CD14-positive monocyte (primary cell): ENCODE measurements around the gene NANP. TPM values are rescaled to one million over a fixed set of nuclear protein-coding genes. Genes with fewer than 3 reads are reported as not detected.

ENCODE experiments used
- DNase-seq, 3 donors: peaks; one replicate each; pipeline ENCODE4 v3.0.0-alpha.2; 2011 to 2022
- H2AFZ ChIP-seq: 2 replicates; pipeline ENCODE4 v1.6.0; 2012; ENCODE audit warnings: mild to moderate bottlenecking, low read depth, low read length, inconsistent platforms; ENCODE audit not compliant: insufficient read depth, poor library complexity, severe bottlenecking
- H3K27ac ChIP-seq, 2 donors: 1 replicate in 1 of 2; 2 replicates in 1 of 2; pipeline ENCODE4 v1.5.1; 2012 to 2013; ENCODE audit warnings: low read length in 2 of 2, control low read depth in 1 of 2, inconsistent platforms in 1 of 2, low read depth in 1 of 2, mild to moderate bottlenecking in 1 of 2
- H3K27me3 ChIP-seq, 2 donors: one replicate each; pipeline versions ENCODE4 v1.6.0 to v1.6.1; 2011 to 2013; ENCODE audit warnings: low read length in 2 of 2; ENCODE audit not compliant: control insufficient read depth in 2 of 2, insufficient read depth in 2 of 2
- H3K36me3 ChIP-seq, 2 donors: replicated peaks in 1 of 2; 1 replicate in 1 of 2; 2 replicates in 1 of 2; pipeline versions ENCODE4 v1.5.1 to v1.6.1; 2012 to 2013; ENCODE audit warnings: low read length in 2 of 2, control low read depth in 1 of 2, inconsistent platforms in 1 of 2, mild to moderate bottlenecking in 1 of 2; ENCODE audit not compliant: insufficient read depth in 2 of 2, control insufficient read depth in 1 of 2
- H3K4me1 ChIP-seq, 2 donors: 1 replicate in 1 of 2; 2 replicates in 1 of 2; pipeline versions ENCODE4 v1.5.1 to v1.6.1; 2012 to 2013; ENCODE audit warnings: low read length in 2 of 2, control low read depth in 1 of 2, inconsistent platforms in 1 of 2, mild to moderate bottlenecking in 1 of 2, moderate library complexity in 1 of 2; ENCODE audit not compliant: insufficient read depth in 2 of 2, control insufficient read depth in 1 of 2
- H3K4me2 ChIP-seq: replicated peaks from 2 replicates; pipeline ENCODE3; 2012; ENCODE audit warnings: low read length, moderate library complexity, mild to moderate bottlenecking; ENCODE audit not compliant: poor library complexity, severe bottlenecking; ENCODE audit errors: extremely low read depth
- H3K4me3 ChIP-seq, 3 experiments: fragments of 200-600 bp in 1 of 3; sonication (generic) in 1 of 3; replicated peaks in 1 of 3; 1 replicate in 2 of 3; 2 replicates in 1 of 3; pipeline ENCODE4 v1.5.1; 2011 to 2013; ENCODE audit warnings: low read length in 3 of 3, mild to moderate bottlenecking in 3 of 3, control low read depth in 2 of 3, low read depth in 2 of 3, inconsistent platforms in 1 of 3, moderate library complexity in 1 of 3
- H3K79me2 ChIP-seq: 2 replicates; pipeline ENCODE4 v1.6.0; 2012; ENCODE audit warnings: mild to moderate bottlenecking, control low read depth, inconsistent platforms, low read length, moderate library complexity; ENCODE audit not compliant: insufficient read depth
- H3K9ac ChIP-seq: 2 replicates; pipeline ENCODE4 v1.6.0; 2017; ENCODE audit warnings: low read length, mild to moderate bottlenecking; ENCODE audit not compliant: insufficient read depth, poor library complexity, severe bottlenecking
- H3K9me3 ChIP-seq, 2 donors: replicated peaks in 1 of 2; 1 replicate in 1 of 2; 2 replicates in 1 of 2; pipeline versions ENCODE4 v1.5.1 to v1.6.1; 2012 to 2013; ENCODE audit warnings: low read length in 2 of 2, control low read depth in 1 of 2; ENCODE audit not compliant: control insufficient read depth in 1 of 2, insufficient read depth in 1 of 2
- H4K20me1 ChIP-seq: 2 replicates; pipeline ENCODE4 v1.6.0; 2012; ENCODE audit warnings: mild to moderate bottlenecking, low read length, control low read depth, moderate library complexity; ENCODE audit not compliant: insufficient read depth
- H3K27ac Mint-ChIP-seq, 7 donors: one replicate each; pipeline ENCODE4 v1.8.0; 2020; ENCODE audit warnings: mild to moderate bottlenecking in 7 of 7, mixed read lengths in 7 of 7, moderate library complexity in 6 of 7, inconsistent platforms in 2 of 7
- H3K27me3 Mint-ChIP-seq, 3 donors: one replicate each; pipeline ENCODE4 v1.8.0; 2021 to 2022; ENCODE audit warnings: low read depth in 3 of 3, mild to moderate bottlenecking in 3 of 3, mixed read lengths in 3 of 3, moderate library complexity in 3 of 3, inconsistent platforms in 1 of 3
- H3K36me3 Mint-ChIP-seq, 2 donors: one replicate each; pipeline ENCODE4 v1.8.0; 2020; ENCODE audit warnings: mixed read lengths in 2 of 2, inconsistent platforms in 1 of 2, mild to moderate bottlenecking in 1 of 2
- H3K4me1 Mint-ChIP-seq: one replicate; pipeline ENCODE4 v1.8.0; 2020; ENCODE audit warnings: mild to moderate bottlenecking, mixed read lengths
- H3K4me3 Mint-ChIP-seq, 2 donors: one replicate each; pipeline ENCODE4 v1.8.0; 2020; ENCODE audit warnings: mild to moderate bottlenecking in 2 of 2, mixed read lengths in 2 of 2, moderate library complexity in 1 of 2
- H3K9me3 Mint-ChIP-seq, 7 donors: one replicate each; pipeline ENCODE4 v1.8.0; 2020 to 2022; ENCODE audit warnings: mixed read lengths in 7 of 7, mild to moderate bottlenecking in 6 of 7, moderate library complexity in 6 of 7, inconsistent platforms in 2 of 7
- CTCF ChIP-seq: fragments of 200-600 bp; IDR thresholded peaks from one replicate; pipeline ENCODE4 v1.8.0; 2022; ENCODE audit warnings: antibody characterized with exemption, mild to moderate bottlenecking
- WGBS: methylation state at CpG from one replicate; pipeline ENCODE4 v1.1.5; 2013; ENCODE audit warnings: missing lambda C conversion rate; ENCODE audit not compliant: insufficient coverage; 5-methylcytosine and 5-hydroxymethylcytosine counted together
- intact Hi-C, 2 donors: fragments of 100-400 bp; cut with micrococcal nuclease; formaldehyde crosslinking; loops; one replicate each; pipeline versions ENCODE4 v1.15.0 to v1.15.1; 2023
- polyA plus RNA-seq, 3 donors: library from polyadenylated mRNA; depleted of rRNA in 1 of 3; unstranded in 2 of 3; stranded (reverse) in 1 of 3; fragments of 300-500 nt in 2 of 3; fragments of >200 nt in 1 of 3; fragmentation: Illumina TruSeq in 2 of 3; gene quantifications; 1 replicate in 2 of 3; 2 replicates in 1 of 3; pipeline ENCODE4 v1.2.3, GENCODE V29; 2012 to 2021

The NANP gene
- polyA plus RNA-seq, 3 donors: 1.7 to 2.6 (median 2.2) TPM

DNA sequence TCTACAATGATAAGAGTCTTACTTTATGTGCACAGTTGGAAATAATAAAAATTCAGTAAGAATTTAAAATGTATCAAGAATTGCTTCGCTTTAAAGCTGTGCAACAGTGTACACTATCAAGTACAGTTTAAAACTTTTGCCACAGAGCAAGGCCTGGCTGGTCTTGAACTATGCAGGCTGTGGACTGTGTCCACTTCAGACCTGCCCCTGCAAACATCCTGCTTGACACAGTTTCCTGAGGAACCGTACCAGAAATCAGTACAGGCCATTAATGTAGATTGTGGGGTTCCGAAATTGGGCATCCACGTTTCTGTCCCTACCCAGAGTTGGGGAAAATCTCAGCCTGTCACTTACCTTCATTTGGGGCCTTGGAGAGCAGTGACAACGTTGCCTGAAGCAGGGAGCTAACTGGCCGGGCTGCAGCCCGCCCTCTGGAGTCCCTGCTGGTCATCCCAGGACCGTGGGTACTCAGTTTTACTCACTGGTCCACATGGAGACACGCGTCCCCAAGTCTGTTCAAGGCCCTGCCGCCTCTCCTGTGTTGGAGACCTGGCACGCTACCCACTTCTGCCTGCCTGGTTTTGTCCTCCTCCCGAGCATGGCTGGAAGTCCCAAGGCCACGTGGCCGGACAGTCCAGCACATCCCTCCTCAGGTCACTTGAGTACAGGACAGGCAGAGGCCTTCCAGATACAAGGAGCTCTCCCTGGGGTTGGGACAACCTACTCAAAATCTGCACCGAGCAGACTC, 46.9 kb downstream of the NANP start:
- no peak for DNase-seq
- intact Hi-C loops: no loop called here
- Mint-ChIP-seq H3K27ac (no peak overlapping the region), H3K4me1 (no peaks in the 10 kb centered on the region), H3K9me3 (no peaks in the 10 kb centered on the region), H3K36me3 (no peaks in the 10 kb centered on the region), H3K27me3 (peaks cover 7 to 21% (median 15%) of the 10 kb centered on the region in 3 donors), H3K4me3 (no peak overlapping the region)
- Histone ChIP-seq H3K9me3 (no peaks in the 10 kb centered on the region), H3K4me1 (no peaks in the 10 kb centered on the region), H3K4me2 (no peak overlapping the region), H3K79me2 (no peaks in the 10 kb centered on the region), H2AFZ (no peak overlapping the region), H3K27me3 (no peaks in the 10 kb centered on the region), H3K9ac (no peak overlapping the region), H3K4me3 (no peak overlapping the region), H3K36me3 (no peaks in the 10 kb centered on the region), H3K27ac (no peak overlapping the region), H4K20me1 (no peaks in the 10 kb centered on the region)
- WGBS: 91% methylated on average over 12 of the region's 16 CpGs
- TF ChIP-seq CTCF: no peak

GRCh38 chr20:25574411-25574810, 49.4 kb downstream of the NANP start:
- Mint-ChIP-seq H3K27me3 (peaks cover 3 to 6% (median 4%) of the 10 kb centered on the region in 3 donors), H3K36me3 (no peaks in the 10 kb centered on the region), H3K4me3 (no peak overlapping the region), H3K27ac (no peak overlapping the region), H3K4me1 (no peaks in the 10 kb centered on the region), H3K9me3 (peaks cover 0 to under 1% (median 0%) of the 10 kb centered on the region in 7 donors)
- H3K4me2 ChIP-seq: no peak overlapping the region
- DNase-seq: no peak
- no peak overlapping the region for H3K27ac ChIP-seq
- H3K79me2 ChIP-seq: no peaks in the 10 kb centered on the region
- no peaks in the 10 kb centered on the region for H3K9me3 ChIP-seq
- no peak overlapping the region for H3K4me3 ChIP-seq
- intact Hi-C loops: no loop called here
- H3K9ac ChIP-seq: no peak overlapping the region
- H2AFZ ChIP-seq: no peak overlapping the region
- H3K4me1 ChIP-seq: no peaks in the 10 kb centered on the region
- 41% methylated on average over 3 of the region's 3 CpGs for WGBS
- no peak for TF ChIP-seq CTCF
- H3K36me3 ChIP-seq: no peaks in the 10 kb centered on the region
- H4K20me1 ChIP-seq: no peaks in the 10 kb centered on the region
- H3K27me3 ChIP-seq: no peaks in the 10 kb centered on the region
